Chondrocyte (in vitro differentiated cells): Measurements from ENCODE around the gene ZNF598. TPM values are rescaled to one million over a fixed set of nuclear protein-coding genes. Genes with fewer than 3 reads are reported as not detected.

Experiments
- DNase-seq: peaks from one replicate; pipeline ENCODE4 v3.0.0; 2021; ENCODE audit warnings: mixed read lengths, low spot score
- H3K27ac Mint-ChIP-seq: one replicate; pipeline ENCODE4 v1.8.0; 2021; ENCODE audit warnings: mild to moderate bottlenecking, moderate library complexity, mixed read lengths; ENCODE audit not compliant: unreplicated experiment
- H3K27me3 Mint-ChIP-seq: 2 replicates; pipeline ENCODE4 v1.8.0; 2021; ENCODE audit warnings: low read depth, mixed read lengths
- H3K36me3 Mint-ChIP-seq: 2 replicates; pipeline ENCODE4 v1.8.0; 2021; ENCODE audit warnings: low read depth, mixed read lengths
- H3K4me1 Mint-ChIP-seq: 2 replicates; pipeline ENCODE4 v1.8.0; 2021; ENCODE audit warnings: low read depth, mild to moderate bottlenecking, mixed read lengths
- H3K4me3 Mint-ChIP-seq: one replicate; pipeline ENCODE4 v1.8.0; 2021; ENCODE audit warnings: mild to moderate bottlenecking, moderate library complexity, mixed read lengths; ENCODE audit not compliant: unreplicated experiment
- H3K9me3 Mint-ChIP-seq: 2 replicates; pipeline ENCODE4 v1.8.0; 2021; ENCODE audit warnings: low read depth, mixed read lengths
- CTCF ChIP-seq: fragments of 200-600 bp; sonication (generic); IDR thresholded peaks from 2 replicates; pipeline ENCODE4 v1.5.0; 2021; ENCODE audit warnings: antibody characterized with exemption, mild to moderate bottlenecking, moderate library complexity
- total RNA-seq: library from RNA; stranded (reverse); gene quantifications from 3 replicates; pipeline ENCODE4 v1.2.1, GENCODE V29; 2021

Gene ZNF598
- total RNA-seq, 1 donor from 2014 or later, result 41.7 TPM

- H3K27ac Mint-ChIP-seq, result no peak overlapping the region
- TF ChIP-seq CTCF, result no peak
- no peak overlapping the region for H3K4me3 Mint-ChIP-seq
- no peaks in the 10 kb centered on the region for H3K9me3 Mint-ChIP-seq
- peaks cover 54% of the 10 kb centered on the region for H3K4me1 Mint-ChIP-seq
- peaks cover 1% of the 10 kb centered on the region for H3K36me3 Mint-ChIP-seq
- H3K27me3 Mint-ChIP-seq, result no peaks in the 10 kb centered on the region
- DNase-seq, result no peak
Measured at GRCh38 chr16:2043667-2044451, 34.2 kb upstream of the ZNF598 start.

- Mint-ChIP-seq H3K4me3 (no peak overlapping the region), H3K27me3 (no peaks in the 10 kb centered on the region), H3K9me3 (no peaks in the 10 kb centered on the region), H3K27ac (no peak overlapping the region), H3K4me1 (peaks cover 51% of the 10 kb centered on the region), H3K36me3 (peaks cover 1% of the 10 kb centered on the region)
- DNase-seq, result no peak
- no peak for TF ChIP-seq CTCF
Measured at GRCh38 chr16:2042986-2043666, 33.5 kb upstream of the ZNF598 start.

- no peak for TF ChIP-seq CTCF
- no peaks in the 10 kb centered on the region for H3K9me3 Mint-ChIP-seq
- H3K4me1 Mint-ChIP-seq, result peaks cover 58% of the 10 kb centered on the region
- no peak for DNase-seq
- H3K4me3 Mint-ChIP-seq, result no peak overlapping the region
- H3K36me3 Mint-ChIP-seq, result peaks cover 3% of the 10 kb centered on the region
- H3K27me3 Mint-ChIP-seq, result no peaks in the 10 kb centered on the region
- no peak overlapping the region for H3K27ac Mint-ChIP-seq
Measured at GRCh38 chr16:2042171-2042985, 32.8 kb upstream of the ZNF598 start.

- Mint-ChIP-seq H3K4me1 (peaks cover 61% of the 10 kb centered on the region), H3K4me3 (no peak overlapping the region), H3K27me3 (no peaks in the 10 kb centered on the region), H3K9me3 (no peaks in the 10 kb centered on the region), H3K27ac (peak overlapping the region; percentile 92), H3K36me3 (peaks cover 3% of the 10 kb centered on the region)
- TF ChIP-seq CTCF, result no peak
- no peak for DNase-seq
Measured at GRCh38 chr16:2040787-2041522, 31.3 kb upstream of the ZNF598 start.
